Stimulated activated memory B cell treated with anti-CD40 and anti-IgM and Interleukin-4, amounts not matched to agents 10 μg/mL and 1 μg/mL and 100 μg/mL, for 72 hours (primary cell): Measurements from ENCODE around the gene PMEPA1.

ENCODE experiments used
- ATAC-seq: fragments of 150-1000 bp; cut with Tn5 transposase; 2 replicates; pipeline ENCODE4 v1.10.0; 2021
- H3K27ac Mint-ChIP-seq: one replicate; pipeline ENCODE4 v1.8.0; 2022; ENCODE audit warnings: mild to moderate bottlenecking, mixed read lengths
- H3K27me3 Mint-ChIP-seq: one replicate; pipeline ENCODE4 v1.8.0; 2022; ENCODE audit warnings: mixed read lengths
- H3K36me3 Mint-ChIP-seq: one replicate; pipeline ENCODE4 v1.8.0; 2022; ENCODE audit warnings: mixed read lengths
- H3K4me1 Mint-ChIP-seq: one replicate; pipeline ENCODE4 v1.8.0; 2022; ENCODE audit warnings: mixed read lengths
- H3K4me3 Mint-ChIP-seq: one replicate; pipeline ENCODE4 v1.8.0; 2022; ENCODE audit warnings: mild to moderate bottlenecking, moderate library complexity, mixed read lengths
- H3K9me3 Mint-ChIP-seq: one replicate; pipeline ENCODE4 v1.8.0; 2022; ENCODE audit warnings: mixed read lengths

The PMEPA1 gene

DNA sequence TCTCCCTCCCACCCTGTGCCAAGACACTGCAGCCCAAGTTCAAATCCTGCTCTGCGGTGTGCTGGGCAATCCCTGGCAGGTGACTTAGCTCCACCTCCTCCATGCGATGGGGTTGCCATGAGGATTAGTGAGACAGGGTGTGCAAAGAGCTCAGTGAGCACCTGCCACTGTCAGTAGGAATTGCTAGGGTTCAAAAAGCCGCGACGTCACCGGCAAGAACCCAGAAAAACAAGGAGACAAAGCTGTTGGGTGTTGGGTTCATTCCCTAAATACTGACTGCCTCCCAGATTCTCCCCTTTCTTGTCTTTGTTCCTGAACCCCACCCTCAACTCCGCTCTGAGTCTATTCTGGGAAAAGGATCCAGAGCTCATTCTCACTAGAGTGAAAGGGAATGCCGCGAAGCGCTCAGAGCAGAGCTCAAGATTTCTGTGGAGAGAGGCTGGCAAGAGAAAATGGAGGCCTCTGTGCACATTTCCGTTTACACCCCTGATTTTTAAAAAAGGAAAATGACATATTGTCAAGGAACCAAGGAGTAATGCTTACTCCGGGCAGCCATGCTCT lies 13.3 kb downstream of the PMEPA1 start:
- Mint-ChIP-seq H3K9me3 (no peaks in the 10 kb centered on the region), H3K27me3 (no peaks in the 10 kb centered on the region), H3K4me1 (peaks cover 84% of the 10 kb centered on the region), H3K4me3 (no peak overlapping the region), H3K27ac (peak overlapping the region; percentile 19), H3K36me3 (no peaks in the 10 kb centered on the region)
- ATAC-seq, result no peak

DNA sequence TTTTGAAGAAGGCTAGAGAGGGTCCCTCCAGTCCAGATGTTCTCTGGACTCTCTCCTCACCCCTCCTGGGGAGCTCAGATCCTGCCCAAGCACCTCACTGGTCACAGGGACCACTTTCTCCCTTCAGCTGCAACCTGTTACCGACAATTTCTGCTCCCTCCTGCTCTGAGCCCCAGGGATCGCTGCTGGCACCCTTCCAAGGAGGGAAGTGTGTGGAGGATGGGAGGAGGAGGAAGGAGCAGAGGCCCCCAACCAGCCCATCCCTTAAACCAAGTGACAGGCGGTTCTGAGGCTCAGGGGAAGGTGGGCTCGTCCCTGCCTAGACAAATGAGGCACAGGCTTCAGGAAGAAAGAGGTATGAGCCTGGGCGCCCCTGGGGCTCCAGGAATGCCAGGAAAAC lies 13.9 kb downstream of the PMEPA1 start:
- no peaks in the 10 kb centered on the region for H3K9me3 Mint-ChIP-seq
- no peak overlapping the region for H3K4me3 Mint-ChIP-seq
- no peaks in the 10 kb centered on the region for H3K36me3 Mint-ChIP-seq
- peak overlapping the region; percentile 19 for H3K27ac Mint-ChIP-seq
- no peak for ATAC-seq
- H3K4me1 Mint-ChIP-seq, result peaks cover 84% of the 10 kb centered on the region
- H3K27me3 Mint-ChIP-seq, result no peaks in the 10 kb centered on the region

DNA sequence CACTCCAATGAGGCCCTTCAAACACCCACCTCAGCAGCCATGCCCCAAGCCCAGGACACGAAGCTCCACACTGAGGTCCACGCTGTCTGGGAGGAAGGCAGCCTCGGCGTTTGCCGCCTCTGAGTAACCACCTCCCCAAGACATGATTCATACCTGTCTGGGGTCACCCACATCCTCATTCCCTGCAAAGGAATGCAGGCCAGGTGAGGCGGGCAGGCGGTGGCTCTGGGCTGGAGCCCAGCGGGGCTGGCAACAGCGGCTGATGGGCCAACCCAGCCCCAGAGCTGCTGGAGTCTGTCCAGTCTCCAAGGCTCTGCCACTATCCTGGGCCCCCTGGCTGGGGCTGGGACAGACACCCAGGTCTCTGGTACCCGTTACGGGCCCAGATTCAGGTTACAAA lies 14.8 kb downstream of the PMEPA1 start:
- Mint-ChIP-seq H3K4me1 (peaks cover 81% of the 10 kb centered on the region), H3K27me3 (no peaks in the 10 kb centered on the region), H3K27ac (peak overlapping the region; percentile 24), H3K9me3 (no peaks in the 10 kb centered on the region), H3K36me3 (no peaks in the 10 kb centered on the region), H3K4me3 (no peak overlapping the region)
- no peak for ATAC-seq

DNA sequence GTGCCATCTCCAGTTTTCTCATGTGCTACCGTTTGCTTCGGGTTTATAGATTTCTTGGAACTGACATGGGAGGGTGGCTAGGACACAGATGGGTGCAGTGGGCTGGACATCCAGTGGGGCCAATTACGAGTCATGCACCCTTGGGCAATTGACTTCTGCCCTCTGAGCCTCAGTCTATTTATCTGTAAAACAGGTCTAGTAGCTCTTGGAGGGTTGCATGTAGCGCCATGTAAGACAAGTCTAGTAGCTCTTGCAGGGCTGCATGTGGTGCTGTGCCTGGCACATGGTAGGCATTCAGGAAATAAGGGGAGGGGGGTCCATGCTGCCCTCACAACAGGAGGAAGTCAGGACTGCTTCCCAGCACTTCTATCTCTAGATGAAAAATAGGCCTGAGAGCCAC lies 15.3 kb downstream of the PMEPA1 start:
- Mint-ChIP-seq H3K4me3 (no peak overlapping the region), H3K36me3 (no peaks in the 10 kb centered on the region), H3K4me1 (peaks cover 79% of the 10 kb centered on the region), H3K27ac (no peak overlapping the region), H3K27me3 (no peaks in the 10 kb centered on the region), H3K9me3 (no peaks in the 10 kb centered on the region)
- ATAC-seq, result no peak

DNA sequence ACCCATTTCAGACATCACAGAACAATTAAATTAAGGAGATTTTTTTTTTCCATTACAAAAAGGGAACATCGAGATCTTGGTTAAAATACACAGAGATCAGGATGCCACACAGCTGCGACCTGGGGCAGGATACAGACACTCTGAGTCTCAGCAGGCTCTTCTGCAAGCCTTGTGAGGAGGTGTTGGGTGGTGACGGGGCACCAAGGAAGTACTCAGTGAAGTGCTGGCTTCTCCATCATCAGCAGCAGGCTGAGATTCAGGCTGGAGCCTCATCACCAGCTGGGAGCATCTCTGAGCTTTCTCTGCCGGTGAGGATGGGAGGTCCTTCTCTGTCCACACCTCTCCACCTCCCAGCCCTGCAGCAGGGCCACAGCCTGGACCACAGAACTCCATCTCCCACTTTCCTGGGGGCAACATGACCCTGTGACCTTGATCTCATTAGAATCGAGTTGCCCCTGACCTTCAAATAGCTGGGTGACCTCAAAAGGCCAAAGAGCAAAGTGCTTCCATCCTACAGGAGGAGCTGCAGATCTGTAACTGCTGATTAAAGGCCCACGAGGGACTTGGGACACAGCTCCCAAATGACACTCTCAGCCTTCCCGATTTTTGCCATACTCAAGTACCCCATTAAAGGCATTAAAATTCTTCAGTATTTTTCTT lies 16.0 kb downstream of the PMEPA1 start:
- H3K9me3 Mint-ChIP-seq, result no peaks in the 10 kb centered on the region
- H3K4me1 Mint-ChIP-seq, result peaks cover 79% of the 10 kb centered on the region
- no peaks in the 10 kb centered on the region for H3K36me3 Mint-ChIP-seq
- H3K27me3 Mint-ChIP-seq, result no peaks in the 10 kb centered on the region
- no peak for ATAC-seq
- peak overlapping the region; percentile 53 for H3K27ac Mint-ChIP-seq
- H3K4me3 Mint-ChIP-seq, result no peak overlapping the region

DNA sequence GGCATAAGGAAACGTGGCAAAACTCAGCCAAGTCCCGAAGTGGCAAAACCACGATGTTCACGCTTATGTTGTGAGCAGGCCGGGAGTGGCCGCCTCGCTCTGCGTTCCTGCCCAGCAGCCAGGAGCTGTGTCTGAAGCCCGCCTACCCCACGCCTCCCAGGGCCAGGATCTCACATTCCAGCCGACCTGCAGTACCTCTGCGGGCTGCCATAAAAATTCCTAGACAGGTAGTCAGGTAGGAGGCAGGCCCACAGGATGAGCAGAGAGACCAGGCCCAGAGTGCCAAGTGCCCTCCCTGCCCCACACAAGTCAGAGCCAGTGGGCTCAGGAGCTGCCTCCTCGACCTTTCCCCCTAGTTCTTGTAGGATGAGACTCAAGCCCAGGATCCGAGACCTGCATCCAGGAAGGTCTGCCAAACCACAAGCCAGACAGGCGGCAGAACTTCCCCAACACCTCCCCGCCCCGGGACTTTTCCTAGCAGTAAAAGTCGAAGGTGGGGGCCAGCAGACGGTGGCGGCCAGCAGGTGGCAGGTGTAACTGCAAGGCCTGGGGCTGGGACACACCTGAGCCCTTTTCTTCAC lies 16.7 kb downstream of the PMEPA1 start:
- Mint-ChIP-seq H3K27me3 (no peaks in the 10 kb centered on the region), H3K9me3 (no peaks in the 10 kb centered on the region), H3K36me3 (no peaks in the 10 kb centered on the region), H3K4me3 (no peak overlapping the region), H3K4me1 (peaks cover 79% of the 10 kb centered on the region), H3K27ac (peak overlapping the region; percentile 53)
- ATAC-seq, result no peak

DNA sequence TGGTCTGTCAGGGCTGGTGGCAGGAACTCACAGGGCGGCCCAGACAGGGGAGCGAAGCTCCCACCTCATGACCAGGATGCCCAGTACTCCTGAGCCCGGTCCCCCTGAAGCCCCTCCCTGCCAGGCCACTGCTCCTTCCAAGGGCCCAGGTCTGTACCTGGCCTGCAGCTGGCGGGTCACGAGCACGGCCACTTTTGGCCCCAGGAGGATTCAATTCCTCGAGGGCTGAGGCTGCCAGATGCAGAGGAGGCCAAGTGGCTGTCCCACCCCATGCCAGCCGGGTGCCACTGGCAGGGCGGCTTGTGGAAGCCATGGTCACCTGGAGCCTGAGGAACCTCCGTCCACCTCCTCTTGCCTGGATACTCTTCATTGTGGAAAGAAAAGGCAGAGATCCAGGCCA lies 17.4 kb downstream of the PMEPA1 start:
- H3K4me3 Mint-ChIP-seq, result no peak overlapping the region
- no peaks in the 10 kb centered on the region for H3K36me3 Mint-ChIP-seq
- peaks cover 79% of the 10 kb centered on the region for H3K4me1 Mint-ChIP-seq
- no peaks in the 10 kb centered on the region for H3K27me3 Mint-ChIP-seq
- peak overlapping the region; percentile 6 for H3K27ac Mint-ChIP-seq
- no peaks in the 10 kb centered on the region for H3K9me3 Mint-ChIP-seq
- ATAC-seq, result no peak

DNA sequence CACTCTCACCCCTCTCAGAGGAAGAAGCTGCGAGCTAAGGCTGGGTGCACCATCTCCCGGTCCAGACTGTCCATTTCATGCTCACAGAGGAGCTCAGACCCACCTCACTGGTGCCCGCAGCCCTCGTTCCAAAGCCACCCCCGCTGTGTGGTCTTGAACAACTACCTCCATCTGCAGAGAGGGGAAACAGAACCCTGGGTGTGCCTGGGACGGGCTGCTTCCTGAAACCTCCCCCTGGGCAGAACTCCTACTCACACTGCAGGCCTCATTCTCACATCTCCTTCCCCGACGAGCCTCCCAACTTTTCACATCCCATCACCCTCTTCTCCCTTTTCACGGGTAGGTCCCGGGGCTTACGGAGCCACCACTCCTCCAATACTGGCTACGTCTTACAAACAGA lies 18.1 kb downstream of the PMEPA1 start:
- Mint-ChIP-seq H3K9me3 (no peaks in the 10 kb centered on the region), H3K4me1 (peaks cover 80% of the 10 kb centered on the region), H3K27me3 (peaks cover 7% of the 10 kb centered on the region), H3K27ac (peak overlapping the region; percentile 6), H3K36me3 (peaks cover 7% of the 10 kb centered on the region), H3K4me3 (no peak overlapping the region)
- ATAC-seq, result no peak

DNA sequence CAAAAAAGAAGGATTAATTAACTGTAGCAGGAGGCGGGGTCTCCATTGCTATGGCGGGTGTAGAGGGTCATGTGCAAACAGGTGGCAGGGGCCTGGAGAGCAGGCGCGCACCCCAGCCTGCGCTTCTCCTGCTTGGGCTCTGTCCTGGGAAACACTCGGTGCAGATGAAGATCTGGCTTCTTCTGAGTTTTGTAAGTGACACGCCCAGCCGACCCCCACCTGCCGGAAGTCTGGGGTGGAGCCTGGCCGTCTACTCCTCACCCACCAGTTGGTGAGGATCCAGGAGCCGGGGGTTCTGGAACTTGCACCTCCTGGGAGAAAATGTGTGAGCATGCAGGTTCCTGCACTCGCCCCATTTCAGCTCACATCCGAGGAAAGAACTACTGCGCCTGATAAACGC lies 19.3 kb downstream of the PMEPA1 start:
- ATAC-seq, result no peak
- H3K9me3 Mint-ChIP-seq, result no peaks in the 10 kb centered on the region
- no peak overlapping the region for H3K27ac Mint-ChIP-seq
- H3K4me1 Mint-ChIP-seq, result peaks cover 92% of the 10 kb centered on the region
- H3K4me3 Mint-ChIP-seq, result no peak overlapping the region
- H3K36me3 Mint-ChIP-seq, result peaks cover 7% of the 10 kb centered on the region
- H3K27me3 Mint-ChIP-seq, result peaks cover 12% of the 10 kb centered on the region

DNA sequence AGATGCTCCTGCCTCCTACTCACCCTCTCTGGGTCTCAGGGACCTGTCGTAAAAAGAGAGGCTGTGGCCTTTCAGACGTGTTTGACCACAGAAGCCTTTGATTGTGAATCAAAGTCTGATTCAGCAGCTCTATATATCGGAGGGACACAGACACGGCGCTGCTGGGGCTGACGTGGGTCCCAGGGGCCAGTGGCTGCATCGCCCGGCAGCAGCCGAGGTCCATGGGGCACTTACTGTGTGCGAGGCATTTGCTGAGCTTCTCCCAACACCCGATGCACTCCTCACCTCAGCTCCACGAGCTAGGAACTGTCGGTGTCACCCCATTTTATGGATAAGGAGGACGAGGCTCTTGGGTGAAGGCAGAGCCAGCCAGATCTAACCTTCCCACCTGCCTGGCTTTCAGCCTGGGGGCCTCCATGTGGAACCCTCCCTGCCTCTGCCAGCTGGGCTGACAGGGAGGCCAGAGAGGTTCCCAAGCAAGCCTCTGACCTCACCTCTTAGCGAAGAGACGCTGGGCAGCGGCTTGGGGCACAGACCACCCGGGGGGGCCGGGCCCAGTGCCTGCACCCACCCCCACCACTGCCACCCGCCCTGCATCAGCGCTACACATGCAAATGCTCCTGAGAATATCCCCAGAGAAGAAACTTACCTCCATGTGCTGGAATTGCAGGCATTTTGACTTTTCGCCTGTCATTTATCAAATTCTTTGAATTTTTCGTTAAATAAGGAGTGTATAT lies 19.9 kb downstream of the PMEPA1 start:
- Mint-ChIP-seq H3K36me3 (peaks cover 7% of the 10 kb centered on the region), H3K27ac (no peak overlapping the region), H3K4me3 (no peak overlapping the region), H3K4me1 (peaks cover 95% of the 10 kb centered on the region), H3K9me3 (no peaks in the 10 kb centered on the region), H3K27me3 (peaks cover 12% of the 10 kb centered on the region)
- ATAC-seq, result no peak

DNA sequence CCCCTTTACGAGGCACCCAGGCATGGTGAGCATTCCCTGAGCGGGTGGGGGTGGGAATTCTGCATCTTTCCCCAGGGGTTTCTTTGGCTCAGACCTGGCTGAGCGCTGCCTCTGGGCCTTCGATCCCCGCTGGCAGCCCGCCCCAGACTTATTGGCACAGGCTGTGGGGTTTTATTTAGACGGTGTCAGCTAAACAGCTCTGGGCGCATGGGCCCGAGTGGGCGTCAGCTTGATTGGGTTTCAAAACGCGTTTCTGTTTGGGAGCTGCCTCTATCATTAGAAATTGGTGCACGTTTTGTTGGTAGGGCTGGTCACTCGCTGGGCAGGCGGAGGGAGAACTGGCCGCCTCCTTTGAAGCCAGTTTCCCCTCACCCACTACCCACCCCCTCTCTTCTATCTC lies 21.0 kb downstream of the PMEPA1 start:
- Mint-ChIP-seq H3K4me3 (no peak overlapping the region), H3K4me1 (peaks cover 95% of the 10 kb centered on the region), H3K36me3 (peaks cover 7% of the 10 kb centered on the region), H3K27ac (no peak overlapping the region), H3K9me3 (no peaks in the 10 kb centered on the region), H3K27me3 (peaks cover 12% of the 10 kb centered on the region)
- ATAC-seq, result no peak

DNA sequence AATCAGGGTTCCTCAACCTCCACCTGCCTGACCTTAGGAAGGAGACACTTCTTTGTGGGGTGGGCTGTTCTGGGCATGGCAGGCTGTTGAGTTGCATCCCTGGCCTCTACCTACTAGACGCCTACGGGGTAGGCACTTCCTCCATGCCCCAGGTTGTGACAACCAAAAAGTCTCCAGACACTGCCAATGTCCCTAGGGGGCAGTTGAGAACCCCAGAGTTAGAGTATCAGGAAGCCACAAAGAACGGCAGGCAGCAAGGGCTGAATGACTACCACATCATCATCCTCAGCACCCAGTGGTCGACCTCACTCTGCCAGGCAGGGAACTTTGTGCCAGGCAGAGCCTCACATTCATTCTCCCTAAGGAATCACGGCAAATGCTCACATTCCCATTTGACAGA lies 21.5 kb downstream of the PMEPA1 start:
- Mint-ChIP-seq H3K9me3 (no peaks in the 10 kb centered on the region), H3K4me1 (peaks cover 95% of the 10 kb centered on the region), H3K36me3 (peaks cover 7% of the 10 kb centered on the region), H3K27ac (peak overlapping the region; percentile 73), H3K4me3 (no peak overlapping the region), H3K27me3 (peaks cover 12% of the 10 kb centered on the region)
- peak; percentile 48 for ATAC-seq

DNA sequence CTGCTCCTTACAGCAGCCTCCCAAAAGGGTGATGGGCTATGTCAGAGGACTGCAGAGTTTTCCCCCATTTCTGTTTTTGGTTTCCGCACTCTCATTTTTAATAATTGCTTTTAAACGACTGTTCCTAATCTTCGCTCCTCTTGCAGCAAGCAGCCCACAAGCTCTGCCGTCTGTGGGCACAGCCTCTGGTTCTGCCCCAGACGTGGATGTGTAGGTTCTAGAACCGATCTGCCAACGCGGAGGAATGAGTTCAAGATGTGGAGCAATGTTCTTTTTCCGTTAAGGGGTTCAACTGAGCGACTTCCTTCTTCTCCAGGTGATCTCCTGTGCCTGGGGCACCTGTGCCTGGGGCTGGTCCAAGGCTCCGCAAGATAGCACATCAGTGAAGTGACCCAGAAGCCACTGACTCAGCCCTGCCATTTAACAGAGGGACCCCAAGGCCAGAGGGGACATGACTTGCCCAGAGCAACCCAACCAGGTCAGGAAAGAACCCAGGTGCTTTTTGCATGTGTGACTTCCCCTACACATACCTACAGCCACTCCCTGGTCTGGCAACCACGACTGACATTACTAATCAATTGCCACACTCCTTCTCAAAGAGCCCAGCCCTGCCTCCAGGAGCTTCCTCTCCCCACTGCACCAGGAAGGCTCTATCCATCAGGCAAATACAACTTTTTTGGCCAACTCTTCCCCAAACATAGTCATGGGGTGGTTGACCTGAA lies 22.7 kb downstream of the PMEPA1 start:
- H3K4me3 Mint-ChIP-seq, result peak overlapping the region; percentile 3
- peaks cover 7% of the 10 kb centered on the region for H3K36me3 Mint-ChIP-seq
- H3K27me3 Mint-ChIP-seq, result peaks cover 12% of the 10 kb centered on the region
- peaks cover 95% of the 10 kb centered on the region for H3K4me1 Mint-ChIP-seq
- no peaks in the 10 kb centered on the region for H3K9me3 Mint-ChIP-seq
- peak; percentile 55 for ATAC-seq
- peak overlapping the region; percentile 73 for H3K27ac Mint-ChIP-seq

DNA sequence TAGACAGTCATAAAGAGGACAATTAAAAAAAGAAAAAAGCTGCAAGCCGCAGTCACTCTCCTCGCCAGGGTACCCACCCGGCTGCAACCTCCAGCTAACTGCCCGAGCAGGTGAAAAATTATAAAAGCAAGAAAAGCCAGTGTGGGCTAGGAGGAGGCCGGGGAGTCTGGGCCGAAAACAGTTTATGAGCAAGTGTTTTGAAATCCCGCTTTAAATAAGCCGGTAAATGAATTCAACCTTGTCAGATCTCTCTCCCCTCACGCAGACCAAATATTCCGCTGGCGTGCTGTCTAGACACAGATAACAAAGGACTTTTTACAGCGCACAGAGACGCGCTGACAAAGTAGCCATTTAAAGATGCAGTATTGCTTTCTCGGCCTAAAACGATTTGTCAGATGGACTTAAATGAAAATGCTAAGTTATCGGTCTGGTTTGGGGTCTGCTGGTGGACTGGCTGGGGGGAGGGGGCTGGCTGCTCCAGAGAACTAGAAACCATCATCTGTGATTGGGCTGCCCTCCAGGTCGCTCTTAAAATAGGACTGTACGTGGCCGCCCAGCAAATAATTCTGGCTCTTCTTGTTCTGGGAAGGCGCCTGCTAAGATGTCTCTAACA lies 24.6 kb downstream of the PMEPA1 start:
- Mint-ChIP-seq H3K27ac (peak overlapping the region; percentile 64), H3K9me3 (no peaks in the 10 kb centered on the region), H3K4me3 (no peak overlapping the region), H3K36me3 (peaks cover 12% of the 10 kb centered on the region), H3K4me1 (peaks cover 96% of the 10 kb centered on the region), H3K27me3 (peaks cover 12% of the 10 kb centered on the region)
- ATAC-seq, result no peak

DNA sequence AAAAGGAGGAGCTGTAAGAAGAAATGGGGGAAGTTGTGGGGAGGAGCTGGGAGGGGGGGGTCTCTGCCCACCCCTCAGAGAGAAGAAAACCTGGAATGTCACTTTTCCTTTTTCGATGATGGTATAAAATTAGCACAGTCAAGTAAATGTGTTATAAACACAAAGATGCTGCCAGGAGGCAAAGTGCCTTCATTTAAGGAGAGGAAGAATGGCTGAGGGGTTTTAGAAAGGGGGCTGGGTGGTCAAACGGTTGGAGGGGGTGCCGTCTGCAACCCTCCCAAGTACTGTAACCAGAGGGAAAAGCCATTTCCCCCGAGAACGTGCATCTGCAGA lies 25.0 kb downstream of the PMEPA1 start:
- Mint-ChIP-seq H3K27ac (peak overlapping the region; percentile 64), H3K27me3 (peaks cover 12% of the 10 kb centered on the region), H3K4me3 (peak overlapping the region; percentile 16), H3K9me3 (no peaks in the 10 kb centered on the region), H3K4me1 (peaks cover 100% of the 10 kb centered on the region), H3K36me3 (peaks cover 12% of the 10 kb centered on the region)
- no peak for ATAC-seq
